Measurements from ENCODE around the gene NTM.

GRCh38 chr11:131739243-131739882 is 368.9 kb downstream of the NTM start:
- TF ChIP-seq, protein P1, sequence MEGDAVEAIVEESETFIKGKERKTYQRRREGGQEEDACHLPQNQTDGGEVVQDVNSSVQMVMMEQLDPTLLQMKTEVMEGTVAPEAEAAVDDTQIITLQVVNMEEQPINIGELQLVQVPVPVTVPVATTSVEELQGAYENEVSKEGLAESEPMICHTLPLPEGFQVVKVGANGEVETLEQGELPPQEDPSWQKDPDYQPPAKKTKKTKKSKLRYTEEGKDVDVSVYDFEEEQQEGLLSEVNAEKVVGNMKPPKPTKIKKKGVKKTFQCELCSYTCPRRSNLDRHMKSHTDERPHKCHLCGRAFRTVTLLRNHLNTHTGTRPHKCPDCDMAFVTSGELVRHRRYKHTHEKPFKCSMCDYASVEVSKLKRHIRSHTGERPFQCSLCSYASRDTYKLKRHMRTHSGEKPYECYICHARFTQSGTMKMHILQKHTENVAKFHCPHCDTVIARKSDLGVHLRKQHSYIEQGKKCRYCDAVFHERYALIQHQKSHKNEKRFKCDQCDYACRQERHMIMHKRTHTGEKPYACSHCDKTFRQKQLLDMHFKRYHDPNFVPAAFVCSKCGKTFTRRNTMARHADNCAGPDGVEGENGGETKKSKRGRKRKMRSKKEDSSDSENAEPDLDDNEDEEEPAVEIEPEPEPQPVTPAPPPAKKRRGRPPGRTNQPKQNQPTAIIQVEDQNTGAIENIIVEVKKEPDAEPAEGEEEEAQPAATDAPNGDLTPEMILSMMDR (IDR thresholded peaks at IDR 0.05) = no peak
- no peak for TF ChIP-seq POLR2A (IDR thresholded peaks at IDR 0.05)
- TF ChIP-seq POLR2AphosphoS5 (IDR thresholded peaks at IDR 0.05) = no peak

Measured in breast epithelium (tissue), 3 donors.